ENCODE data around the gene ANKFY1.

DNA sequence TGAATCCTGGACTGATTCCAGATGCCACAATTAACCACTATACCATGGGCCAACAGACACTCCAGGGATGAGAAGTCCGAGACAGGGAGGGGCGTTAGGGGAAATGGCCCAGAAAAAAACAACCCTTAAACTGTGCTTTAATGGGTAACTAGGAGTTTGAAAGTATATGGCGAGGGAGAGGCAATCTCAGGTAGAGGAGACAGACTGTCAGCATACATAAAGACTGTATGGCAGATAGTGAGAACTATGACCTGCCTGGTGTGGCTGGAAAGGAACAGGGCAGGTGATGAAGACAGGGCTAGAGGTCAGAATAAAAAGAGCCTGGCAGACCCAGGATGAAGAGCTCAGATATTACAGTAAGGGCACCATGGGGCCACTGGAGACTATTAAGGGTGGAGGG is 129.1 kb downstream of the ANKFY1 start:
- TF ChIP-seq CTCF (IDR thresholded peaks at IDR 0.05) = no peak
- no peak for TF ChIP-seq POLR2A (IDR thresholded peaks at IDR 0.05)

Measured in body of pancreas (tissue), 4 donors.